Measurements from ENCODE around the gene STRIP2. TPM values are rescaled to one million over a fixed set of nuclear protein-coding genes. Genes with fewer than 3 reads are reported as not detected.

The STRIP2 gene
- total RNA-seq, 2 donors from 2014 or later: 11.7 to 15.8 TPM

DNA sequence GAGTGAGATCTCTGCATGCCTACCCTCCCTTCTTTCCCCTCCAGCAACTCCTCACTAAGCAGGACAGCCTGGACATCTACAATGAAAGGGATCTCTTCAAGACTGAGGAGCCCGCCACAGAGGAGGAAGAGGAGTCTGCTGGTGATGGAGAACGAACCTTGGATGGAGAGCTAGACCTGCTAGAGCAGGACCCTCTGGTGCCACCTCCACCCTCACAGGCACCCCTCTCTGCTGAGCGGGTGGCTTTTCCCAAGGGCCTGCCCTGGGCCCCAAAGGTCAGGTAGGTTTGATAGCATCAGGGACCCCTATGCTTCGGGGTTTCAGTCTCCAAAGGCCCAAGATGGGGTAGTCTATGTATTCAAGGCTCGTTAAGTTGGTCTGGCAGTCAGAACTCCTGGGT lies 23.9 kb downstream of the STRIP2 start:
- Mint-ChIP-seq H3K27me3 (ENCODE audit: insufficient read depth) (no peaks in the 10 kb centered on the region), H3K4me3 (no peak overlapping the region), H3K27ac (no peak overlapping the region), H3K36me3 (ENCODE audit: low read depth) (peaks cover 23% of the 10 kb centered on the region), H3K9me3 (no peaks in the 10 kb centered on the region), H3K4me1 (peaks cover 20% of the 10 kb centered on the region)
- Histone ChIP-seq H3K9ac (ENCODE audit: extremely low read depth, low read length, poor library complexity, severe bottlenecking) (no peak overlapping the region), H3K36me3 (ENCODE audit: control insufficient read depth, insufficient read depth, low read length) (peaks cover 42% of the 10 kb centered on the region), H3K4me1 (ENCODE audit: control insufficient read depth, insufficient read depth, low read length) (peaks cover 8% of the 10 kb centered on the region), H3K4me3 (ENCODE audit: low read length) (no peak overlapping the region), H3K27ac (ENCODE audit: low read depth, low read length) (no peak overlapping the region), H3K9me3 (ENCODE audit: control insufficient read depth, low read length) (no peaks in the 10 kb centered on the region), H3K27me3 (ENCODE audit: control insufficient read depth, insufficient read depth, low read length, poor library complexity, severe bottlenecking) (no peaks in the 10 kb centered on the region)
- no peak for DNase-seq
- 92 to 96% methylated on average over 5 of the region's 5 CpGs for WGBS, 2 experiments (ENCODE audit: insufficient coverage in 1 of 2, insufficient read length in 1 of 2)
- TF ChIP-seq, protein P1, sequence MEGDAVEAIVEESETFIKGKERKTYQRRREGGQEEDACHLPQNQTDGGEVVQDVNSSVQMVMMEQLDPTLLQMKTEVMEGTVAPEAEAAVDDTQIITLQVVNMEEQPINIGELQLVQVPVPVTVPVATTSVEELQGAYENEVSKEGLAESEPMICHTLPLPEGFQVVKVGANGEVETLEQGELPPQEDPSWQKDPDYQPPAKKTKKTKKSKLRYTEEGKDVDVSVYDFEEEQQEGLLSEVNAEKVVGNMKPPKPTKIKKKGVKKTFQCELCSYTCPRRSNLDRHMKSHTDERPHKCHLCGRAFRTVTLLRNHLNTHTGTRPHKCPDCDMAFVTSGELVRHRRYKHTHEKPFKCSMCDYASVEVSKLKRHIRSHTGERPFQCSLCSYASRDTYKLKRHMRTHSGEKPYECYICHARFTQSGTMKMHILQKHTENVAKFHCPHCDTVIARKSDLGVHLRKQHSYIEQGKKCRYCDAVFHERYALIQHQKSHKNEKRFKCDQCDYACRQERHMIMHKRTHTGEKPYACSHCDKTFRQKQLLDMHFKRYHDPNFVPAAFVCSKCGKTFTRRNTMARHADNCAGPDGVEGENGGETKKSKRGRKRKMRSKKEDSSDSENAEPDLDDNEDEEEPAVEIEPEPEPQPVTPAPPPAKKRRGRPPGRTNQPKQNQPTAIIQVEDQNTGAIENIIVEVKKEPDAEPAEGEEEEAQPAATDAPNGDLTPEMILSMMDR (conservative IDR thresholded peaks at IDR 0.05): no peak

DNA sequence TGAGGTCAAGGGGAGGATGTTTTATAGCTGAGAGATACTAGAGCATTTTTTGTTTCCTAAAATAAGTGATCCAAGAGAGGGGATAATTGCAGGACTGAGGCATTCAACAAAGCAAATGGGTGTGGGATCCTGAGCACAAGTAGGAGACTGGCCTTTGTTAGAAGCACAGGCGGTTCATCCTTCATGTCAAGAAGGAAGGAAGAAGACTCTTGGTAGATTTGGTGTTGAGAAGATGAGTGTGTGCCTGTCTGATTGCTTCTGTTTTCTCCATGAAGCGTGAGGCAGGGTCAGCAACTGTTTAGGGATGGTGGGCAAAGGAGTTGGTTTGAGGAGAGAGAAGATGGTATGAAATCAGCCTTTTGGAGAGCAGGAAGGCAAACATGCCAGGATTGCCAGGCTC lies 27.6 kb downstream of the STRIP2 start:
- H3K4me3 ChIP-seq (ENCODE audit: low read length): no peak overlapping the region
- WGBS, 2 experiments (ENCODE audit: insufficient coverage in 1 of 2, insufficient read length in 1 of 2): 89 to 95% methylated on average over 2 of the region's 2 CpGs
- no peaks in the 10 kb centered on the region for H3K27me3 ChIP-seq (ENCODE audit: control insufficient read depth, insufficient read depth, low read length, poor library complexity, severe bottlenecking)
- H3K36me3 ChIP-seq (ENCODE audit: control insufficient read depth, insufficient read depth, low read length): peaks cover 37% of the 10 kb centered on the region
- H3K9me3 ChIP-seq (ENCODE audit: control insufficient read depth, low read length): no peaks in the 10 kb centered on the region
- H3K27ac Mint-ChIP-seq: no peak overlapping the region
- TF ChIP-seq, protein P1 (conservative IDR thresholded peaks at IDR 0.05): no peak
- H3K27ac ChIP-seq (ENCODE audit: low read depth, low read length): no peak overlapping the region
- H3K9ac ChIP-seq (ENCODE audit: extremely low read depth, low read length, poor library complexity, severe bottlenecking): no peak overlapping the region
- no peak for DNase-seq
- H3K36me3 Mint-ChIP-seq (ENCODE audit: low read depth): peaks cover 33% of the 10 kb centered on the region
- peaks cover 4% of the 10 kb centered on the region for H3K4me1 Mint-ChIP-seq
- no peaks in the 10 kb centered on the region for H3K4me1 ChIP-seq (ENCODE audit: control insufficient read depth, insufficient read depth, low read length)
- H3K27me3 Mint-ChIP-seq (ENCODE audit: insufficient read depth): no peaks in the 10 kb centered on the region
- H3K4me3 Mint-ChIP-seq: no peak overlapping the region
- no peaks in the 10 kb centered on the region for H3K9me3 Mint-ChIP-seq

DNA sequence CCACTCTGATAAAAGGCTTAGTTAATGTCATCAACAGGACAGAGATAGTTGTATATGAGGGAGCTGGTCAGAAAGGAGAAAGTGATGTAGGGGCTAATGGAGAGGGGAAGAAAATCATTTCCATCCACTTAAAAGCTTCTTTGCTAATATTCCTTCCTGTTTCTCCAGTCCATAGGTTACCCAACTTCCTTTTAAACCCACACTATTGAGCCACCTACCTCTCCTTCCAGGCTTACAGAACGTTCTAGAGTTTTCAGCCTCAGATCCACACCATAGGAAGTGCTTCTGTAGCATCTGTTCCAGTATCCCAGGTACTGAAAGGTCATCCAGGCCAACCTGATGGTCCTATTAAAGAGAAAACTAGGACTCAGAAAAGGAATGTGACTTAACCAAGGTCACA lies 28.2 kb downstream of the STRIP2 start:
- H3K4me1 ChIP-seq (ENCODE audit: control insufficient read depth, insufficient read depth, low read length): no peaks in the 10 kb centered on the region
- peaks cover 37% of the 10 kb centered on the region for H3K36me3 Mint-ChIP-seq (ENCODE audit: low read depth)

More for the DNA sequence above, 28.2 kb downstream of the STRIP2 start:
- Mint-ChIP-seq H3K4me1 (peaks cover 4% of the 10 kb centered on the region), H3K27me3 (ENCODE audit: insufficient read depth) (no peaks in the 10 kb centered on the region), H3K27ac (no peak overlapping the region), H3K9me3 (no peaks in the 10 kb centered on the region), H3K4me3 (no peak overlapping the region)
- DNase-seq: no peak
- Histone ChIP-seq H3K9me3 (ENCODE audit: control insufficient read depth, low read length) (no peaks in the 10 kb centered on the region), H3K27me3 (ENCODE audit: control insufficient read depth, insufficient read depth, low read length, poor library complexity, severe bottlenecking) (no peaks in the 10 kb centered on the region), H3K9ac (ENCODE audit: extremely low read depth, low read length, poor library complexity, severe bottlenecking) (no peak overlapping the region), H3K36me3 (ENCODE audit: control insufficient read depth, insufficient read depth, low read length) (peaks cover 38% of the 10 kb centered on the region), H3K4me3 (ENCODE audit: low read length) (no peak overlapping the region), H3K27ac (ENCODE audit: low read depth, low read length) (no peak overlapping the region)
- WGBS, 2 experiments (ENCODE audit: insufficient coverage in 1 of 2, insufficient read length in 1 of 2): 76 to 89% methylated on average over 1 of the region's 1 CpG
- TF ChIP-seq, protein P1 (conservative IDR thresholded peaks at IDR 0.05): no peak

Data from endodermal cell (in vitro differentiated cells).